ENCODE measurements around the gene DOC2A.

Gene DOC2A

DNA sequence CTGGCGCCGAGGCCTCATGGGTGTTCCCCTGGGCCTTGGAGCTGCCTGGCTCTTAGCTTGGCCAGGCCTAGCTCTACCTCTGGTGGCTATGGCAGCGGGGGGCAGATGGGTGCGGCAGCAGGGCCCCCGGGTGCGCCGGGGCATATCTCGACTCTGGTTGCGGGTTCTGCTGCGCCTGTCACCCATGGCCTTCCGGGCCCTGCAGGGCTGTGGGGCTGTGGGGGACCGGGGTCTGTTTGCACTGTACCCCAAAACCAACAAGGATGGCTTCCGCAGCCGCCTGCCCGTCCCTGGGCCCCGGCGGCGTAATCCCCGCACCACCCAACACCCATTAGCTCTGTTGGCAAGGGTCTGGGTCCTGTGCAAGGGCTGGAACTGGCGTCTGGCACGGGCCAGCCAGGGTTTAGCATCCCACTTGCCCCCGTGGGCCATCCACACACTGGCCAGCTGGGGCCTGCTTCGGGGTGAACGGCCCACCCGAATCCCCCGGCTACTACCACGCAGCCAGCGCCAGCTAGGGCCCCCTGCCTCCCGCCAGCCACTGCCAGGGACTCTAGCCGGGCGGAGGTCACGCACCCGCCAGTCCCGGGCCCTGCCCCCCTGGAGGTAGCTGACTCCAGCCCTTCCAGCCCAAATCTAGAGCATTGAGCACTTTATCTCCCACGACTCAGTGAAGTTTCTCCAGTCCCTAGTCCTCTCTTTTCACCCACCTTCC lies 23.3 kb downstream of the DOC2A start:
- DNase-seq = no peak

DNA sequence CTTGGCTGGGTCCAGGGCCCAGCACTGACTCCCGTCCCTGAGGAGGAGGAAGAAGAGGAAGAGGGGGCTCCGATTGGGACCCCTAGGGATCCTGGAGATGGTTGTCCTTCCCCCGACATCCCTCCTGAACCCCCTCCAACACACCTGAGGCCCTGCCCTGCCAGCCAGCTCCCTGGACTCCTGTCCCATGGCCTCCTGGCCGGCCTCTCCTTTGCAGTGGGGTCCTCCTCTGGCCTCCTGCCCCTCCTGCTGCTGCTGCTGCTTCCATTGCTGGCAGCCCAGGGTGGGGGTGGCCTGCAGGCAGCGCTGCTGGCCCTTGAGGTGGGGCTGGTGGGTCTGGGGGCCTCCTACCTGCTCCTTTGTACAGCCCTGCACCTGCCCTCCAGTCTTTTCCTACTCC lies 23.9 kb downstream of the DOC2A start:
- DNase-seq = no peak

DNA sequence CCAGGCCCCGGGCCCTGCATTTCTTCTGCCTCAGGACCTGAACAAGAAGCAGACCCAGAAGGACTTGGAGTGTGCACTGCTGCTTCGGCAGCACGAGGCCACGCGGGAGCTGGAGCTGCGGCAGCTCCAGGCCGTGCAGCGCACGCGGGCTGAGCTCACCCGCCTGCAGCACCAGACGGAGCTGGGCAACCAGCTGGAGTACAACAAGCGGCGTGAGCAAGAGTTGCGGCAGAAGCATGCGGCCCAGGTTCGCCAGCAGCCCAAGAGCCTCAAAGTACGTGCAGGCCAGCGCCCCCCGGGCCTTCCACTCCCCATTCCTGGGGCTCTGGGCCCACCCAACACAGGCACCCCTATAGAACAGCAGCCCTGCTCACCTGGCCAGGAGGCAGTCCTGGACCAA lies 24.6 kb downstream of the DOC2A start:
- no peak for DNase-seq

DNA sequence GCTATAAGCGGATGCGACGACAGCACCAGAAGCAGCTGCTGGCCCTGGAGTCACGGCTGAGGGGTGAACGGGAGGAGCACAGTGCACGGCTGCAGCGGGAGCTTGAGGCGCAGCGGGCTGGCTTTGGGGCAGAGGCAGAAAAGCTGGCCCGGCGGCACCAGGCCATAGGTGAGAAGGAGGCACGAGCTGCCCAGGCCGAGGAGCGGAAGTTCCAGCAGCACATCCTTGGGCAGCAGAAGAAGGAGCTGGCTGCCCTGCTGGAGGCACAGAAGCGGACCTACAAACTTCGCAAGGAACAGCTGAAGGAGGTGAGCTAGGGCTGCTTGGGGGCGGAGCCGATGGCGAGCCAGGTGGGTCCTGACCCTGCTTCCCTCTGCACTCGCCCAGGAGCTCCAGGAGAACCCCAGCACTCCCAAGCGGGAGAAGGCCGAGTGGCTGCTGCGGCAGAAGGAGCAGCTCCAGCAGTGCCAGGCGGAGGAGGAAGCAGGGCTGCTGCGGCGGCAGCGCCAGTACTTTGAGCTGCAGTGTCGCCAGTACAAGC lies 25.5 kb downstream of the DOC2A start:
- DNase-seq = no peak

DNA sequence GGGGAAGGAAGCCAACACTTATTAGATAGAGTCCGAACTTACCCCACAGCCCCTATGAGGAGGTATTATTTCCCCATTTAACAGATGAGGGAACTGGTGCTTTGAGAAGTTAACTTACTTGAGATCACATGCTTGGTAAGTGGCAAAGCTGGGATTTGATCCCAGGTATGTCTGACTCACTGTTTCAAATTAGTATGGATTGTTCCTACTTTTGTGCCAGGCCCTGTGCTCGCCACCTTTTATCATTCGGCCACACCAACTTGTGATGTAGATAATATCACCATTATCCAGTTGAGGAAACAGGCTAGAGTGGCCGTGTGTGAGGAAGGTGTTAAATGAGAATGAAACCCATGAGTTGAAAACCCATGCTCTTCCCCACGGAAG lies 26.1 kb downstream of the DOC2A start:
- DNase-seq = no peak

DNA sequence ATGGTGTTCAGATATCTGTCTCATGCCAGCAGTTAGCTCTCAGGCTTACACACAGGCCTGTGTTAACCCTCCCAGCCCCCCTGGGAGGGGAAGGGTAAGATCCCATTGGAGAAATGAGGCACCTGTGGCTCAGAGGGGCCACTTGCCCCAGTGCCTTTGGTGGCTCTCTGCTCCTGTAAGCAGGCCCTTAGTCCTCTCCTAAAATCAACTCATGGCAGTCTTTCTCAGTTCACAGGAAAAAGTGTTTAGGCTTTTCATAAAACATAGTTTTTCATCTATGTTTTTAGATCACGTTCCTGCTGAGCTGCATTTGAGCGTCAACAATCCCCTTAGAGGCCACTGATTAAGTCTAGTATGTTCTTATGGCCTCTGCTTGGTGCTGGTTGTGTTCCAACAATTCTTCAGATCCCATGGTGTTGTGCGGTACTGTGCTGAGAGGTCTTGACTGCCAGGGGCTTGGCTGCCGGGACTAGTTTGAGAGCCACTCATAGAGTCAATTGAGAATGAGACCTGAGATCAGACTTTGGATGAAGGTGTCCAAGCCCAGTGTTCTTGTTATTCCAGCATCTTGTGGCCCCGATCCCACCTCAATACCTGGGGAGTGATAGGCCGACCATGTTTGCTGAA lies 26.6 kb downstream of the DOC2A start:
- DNase-seq = no peak

DNA sequence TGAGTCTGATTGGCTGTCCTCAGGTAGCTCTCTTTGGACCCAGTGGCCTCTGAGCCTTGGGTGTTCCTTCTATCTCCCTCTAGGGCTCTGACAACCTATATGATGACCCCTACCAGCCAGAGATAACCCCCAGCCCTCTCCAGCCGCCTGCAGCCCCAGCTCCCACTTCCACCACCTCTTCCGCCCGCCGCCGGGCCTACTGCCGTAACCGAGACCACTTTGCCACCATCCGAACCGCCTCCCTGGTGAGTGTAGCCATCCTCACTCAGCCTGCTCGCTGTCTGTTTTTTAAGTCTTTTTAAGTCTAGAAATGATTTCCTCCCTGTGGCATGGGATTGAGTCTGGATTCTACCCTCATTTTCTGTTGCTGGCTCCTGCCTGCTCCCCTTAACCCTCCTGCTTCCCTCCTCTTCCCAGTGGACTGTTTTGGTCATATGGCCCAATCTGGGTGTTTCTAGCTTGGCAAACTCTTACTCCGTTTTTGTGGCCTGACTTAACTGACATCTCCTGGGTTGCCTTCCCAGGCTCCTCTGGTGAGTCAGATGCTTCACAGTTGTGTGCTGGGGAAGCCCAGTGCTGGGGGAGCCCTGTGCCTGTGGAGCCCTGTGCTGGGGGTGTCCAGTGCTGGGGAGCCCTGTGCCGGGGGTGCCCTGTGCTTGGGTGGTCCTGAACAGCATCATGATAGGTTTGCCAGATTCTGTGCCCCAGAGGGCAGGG lies 27.2 kb downstream of the DOC2A start:
- DNase-seq = no peak

DNA sequence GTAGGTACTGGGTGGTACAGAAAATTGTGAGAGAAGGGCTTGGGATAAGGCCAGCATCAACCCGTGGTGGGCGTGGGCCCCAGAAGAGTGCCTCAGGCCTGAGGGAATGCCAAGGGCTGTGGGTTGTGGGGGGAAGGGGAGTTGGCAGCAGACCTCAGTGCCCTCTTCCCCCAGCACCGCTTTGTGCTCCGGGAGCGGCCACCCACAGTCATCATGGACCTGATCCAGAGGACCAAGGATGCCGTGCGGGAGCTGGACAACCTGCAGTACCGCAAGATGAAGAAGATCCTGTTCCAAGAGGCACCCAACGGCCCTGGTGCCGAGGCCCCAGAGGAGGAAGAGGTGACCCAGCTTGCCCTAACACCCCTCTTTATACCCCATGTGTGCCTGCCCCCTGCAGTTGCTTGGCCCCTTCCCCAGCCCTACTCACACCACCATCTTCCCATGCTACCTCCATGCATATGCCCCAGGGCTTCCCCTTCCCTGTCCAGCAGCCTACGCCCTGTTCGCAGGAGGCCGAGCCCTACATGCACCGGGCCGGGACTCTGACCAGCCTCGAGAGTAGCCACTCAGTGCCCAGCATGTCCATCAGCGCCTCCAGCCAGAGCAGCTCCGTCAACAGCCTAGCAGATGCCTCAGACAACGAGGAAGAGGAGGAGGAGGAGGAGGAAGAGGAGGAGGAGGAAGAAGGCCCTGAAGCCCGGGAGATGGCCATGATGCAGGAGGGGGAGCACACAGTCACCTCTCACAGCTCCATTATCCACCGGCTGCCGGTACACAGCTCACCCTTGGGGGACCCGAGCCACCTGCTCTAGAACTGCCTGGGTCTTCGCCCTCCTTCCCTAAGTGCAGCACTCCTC lies 28.0 kb downstream of the DOC2A start:
- no peak for DNase-seq

DNA sequence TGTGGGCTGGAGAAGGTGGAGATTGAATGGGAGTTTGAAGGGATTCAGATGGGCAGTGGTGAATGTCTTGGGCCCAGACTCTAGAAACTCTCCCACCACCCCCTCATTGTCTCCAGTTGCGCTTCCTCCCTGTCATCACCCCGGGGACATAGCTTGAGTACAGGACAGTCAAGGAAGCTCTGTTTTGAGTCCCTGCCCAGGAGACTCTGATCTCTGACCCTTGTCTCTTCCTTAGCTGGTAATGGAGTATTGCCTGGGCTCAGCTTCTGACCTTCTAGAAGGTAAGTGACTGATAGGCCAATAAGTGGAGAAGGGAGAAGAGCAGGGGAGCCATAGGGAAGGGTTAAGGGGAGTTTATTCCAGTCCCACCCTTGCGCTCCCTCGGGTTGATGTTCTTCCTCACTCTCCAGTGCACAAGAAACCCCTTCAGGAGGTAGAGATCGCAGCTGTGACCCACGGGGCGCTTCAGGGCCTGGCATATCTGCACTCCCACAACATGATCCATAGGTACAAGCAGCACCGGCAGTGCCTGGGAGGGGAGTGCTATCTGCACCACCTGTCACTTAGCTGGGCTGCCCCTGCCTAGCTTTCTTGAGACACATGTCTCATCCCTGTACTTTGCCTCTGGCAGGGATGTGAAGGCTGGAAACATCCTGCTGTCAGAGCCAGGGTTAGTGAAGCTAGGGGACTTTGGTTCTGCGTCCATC lies 32.1 kb downstream of the DOC2A start:
- no peak for DNase-seq

DNA sequence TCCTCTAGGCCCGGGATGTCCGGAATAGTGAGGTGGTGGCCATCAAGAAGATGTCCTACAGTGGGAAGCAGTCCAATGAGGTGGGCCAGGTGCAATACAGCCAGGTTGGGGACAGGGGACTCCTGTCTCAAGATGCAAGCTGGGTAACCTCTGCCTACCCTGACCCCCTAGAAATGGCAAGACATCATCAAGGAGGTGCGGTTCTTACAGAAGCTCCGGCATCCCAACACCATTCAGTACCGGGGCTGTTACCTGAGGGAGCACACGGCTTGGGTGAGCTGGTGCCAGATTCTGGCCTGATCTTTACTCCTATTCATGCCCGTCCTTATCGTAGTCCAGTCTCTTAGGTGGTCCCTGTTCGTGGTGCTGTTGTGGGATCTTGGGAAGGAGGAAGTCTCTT lies 32.7 kb downstream of the DOC2A start:
- DNase-seq = no peak

DNA sequence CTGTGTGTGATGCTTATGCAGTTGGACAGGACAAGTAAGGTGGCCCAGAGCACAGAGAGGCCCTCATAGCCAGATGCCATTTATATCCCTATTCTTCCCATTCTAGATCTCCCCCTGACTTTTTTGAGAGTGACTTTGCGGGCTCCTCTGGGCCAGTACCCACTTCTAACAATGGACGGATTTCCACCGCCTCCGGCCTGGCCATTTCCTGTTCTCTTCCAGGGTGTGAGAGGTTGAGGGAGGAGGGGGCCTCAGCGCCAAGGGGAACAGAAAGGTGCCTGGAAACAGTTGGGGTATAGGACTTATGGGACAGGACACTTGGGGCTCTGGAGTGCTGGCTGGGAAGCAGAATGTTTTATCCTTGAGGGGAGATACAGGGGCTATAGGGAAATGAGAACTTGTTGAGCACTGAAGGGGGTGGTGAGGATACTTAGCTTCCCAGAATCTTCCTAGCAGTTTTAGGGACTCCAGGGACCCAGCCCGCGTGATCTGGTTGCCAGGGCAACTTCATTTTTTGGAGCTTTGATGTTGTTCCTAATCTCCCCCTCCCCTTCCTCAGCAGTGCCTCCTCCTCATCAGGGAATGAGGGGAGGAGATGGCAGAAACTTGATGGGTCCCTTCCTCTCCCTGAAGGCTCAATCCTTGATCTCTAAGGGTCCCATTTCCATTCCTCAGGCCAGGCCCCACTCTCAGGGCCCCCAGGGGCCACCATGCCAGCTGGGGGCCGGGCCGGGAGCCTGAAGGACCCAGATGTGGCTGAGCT lies 33.6 kb downstream of the DOC2A start:
- no peak for DNase-seq

DNA sequence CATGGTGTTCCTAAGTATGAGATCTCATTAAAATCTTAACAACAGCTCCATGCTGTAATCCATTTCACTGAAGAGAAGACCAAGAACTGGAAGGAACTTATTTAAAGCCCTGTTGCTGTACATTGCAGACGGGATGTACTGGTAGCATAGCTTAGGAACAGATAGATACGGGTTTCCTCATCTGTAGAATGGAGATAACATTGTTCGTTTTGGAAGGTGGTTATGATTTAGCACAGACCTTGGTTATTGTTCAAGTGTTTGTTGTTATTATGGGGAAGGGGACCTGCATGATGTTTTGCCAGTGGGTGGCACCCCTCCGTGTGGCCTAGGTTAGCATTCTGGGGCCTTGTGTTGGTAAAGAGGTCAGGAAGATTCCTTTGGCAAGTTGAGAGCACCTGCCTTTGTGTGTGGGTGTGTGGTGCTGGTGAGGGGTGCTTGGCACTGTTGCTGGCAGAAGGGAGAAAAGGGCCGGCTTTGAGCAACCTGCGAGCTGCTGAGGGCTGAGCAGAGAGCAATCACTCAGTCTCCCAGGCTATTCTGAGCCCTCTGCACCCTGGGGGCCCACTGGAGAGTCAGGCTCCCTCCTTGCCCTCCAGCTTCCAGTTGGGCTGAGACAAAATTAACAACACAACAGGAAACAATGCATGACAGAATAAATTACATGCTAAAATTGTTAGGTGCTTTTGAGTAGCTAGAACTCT lies 34.9 kb downstream of the DOC2A start:
- no peak for DNase-seq

DNA sequence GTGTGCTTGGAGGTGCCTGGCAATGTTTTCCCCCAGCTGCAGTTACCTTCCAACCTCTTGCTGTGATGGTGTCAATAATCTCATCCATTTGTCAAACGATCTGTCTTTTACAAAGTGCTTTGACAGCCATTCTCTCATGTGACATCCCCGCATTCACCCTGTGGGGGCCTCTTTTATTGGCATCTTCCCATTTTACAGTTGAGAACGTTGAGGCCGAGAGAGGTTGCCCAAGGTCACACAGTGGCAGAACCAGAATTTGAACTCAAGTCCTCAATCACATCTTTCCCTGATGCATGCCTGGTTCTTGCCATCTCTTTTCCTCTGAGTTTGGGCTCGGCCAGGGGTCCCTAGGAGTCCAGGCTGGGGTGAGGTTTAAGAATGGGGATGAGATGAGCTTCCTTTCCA lies 35.7 kb downstream of the DOC2A start:
- DNase-seq = no peak

DNA sequence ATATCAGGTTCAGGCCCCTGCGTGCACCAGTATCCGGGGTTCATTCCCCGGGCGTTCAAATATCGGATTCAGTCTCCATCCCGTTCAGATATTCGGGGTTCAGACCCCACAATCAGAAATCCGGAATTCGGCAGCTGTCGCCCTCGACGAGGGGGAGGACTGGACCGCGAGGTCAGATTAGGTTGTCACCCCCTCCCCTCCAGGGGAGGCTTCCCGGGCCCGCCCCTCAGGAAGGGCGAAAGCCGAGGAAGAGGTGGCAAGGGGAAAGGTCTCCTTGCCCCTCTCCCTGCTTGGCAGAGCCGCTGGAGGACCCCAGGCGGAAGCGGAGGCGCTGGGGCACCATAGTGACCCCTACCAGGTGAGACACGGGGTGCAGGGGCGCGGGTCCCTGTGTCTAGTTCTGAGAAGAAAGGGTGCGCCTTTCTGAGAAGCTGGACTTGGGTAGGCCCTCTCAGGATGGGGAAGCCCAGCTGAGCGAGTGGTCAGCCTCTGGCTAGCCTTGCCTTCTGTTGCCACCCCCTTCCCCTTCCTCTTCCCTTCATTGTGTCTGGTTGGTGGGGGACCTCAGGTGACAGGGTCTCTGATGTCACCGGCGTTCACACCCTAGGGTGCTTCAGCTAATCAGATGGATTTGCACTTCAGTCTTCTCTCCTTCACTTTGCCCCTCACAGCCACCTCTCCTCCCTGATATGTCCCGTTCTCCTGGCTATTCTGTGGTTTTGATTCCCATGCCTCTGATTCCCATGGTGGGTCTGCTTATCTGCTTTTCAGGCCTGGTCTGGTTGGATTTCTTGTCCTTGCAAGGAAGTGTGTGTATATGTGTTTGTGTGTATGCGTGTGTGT lies 36.3 kb downstream of the DOC2A start:
- DNase-seq = no peak

DNA sequence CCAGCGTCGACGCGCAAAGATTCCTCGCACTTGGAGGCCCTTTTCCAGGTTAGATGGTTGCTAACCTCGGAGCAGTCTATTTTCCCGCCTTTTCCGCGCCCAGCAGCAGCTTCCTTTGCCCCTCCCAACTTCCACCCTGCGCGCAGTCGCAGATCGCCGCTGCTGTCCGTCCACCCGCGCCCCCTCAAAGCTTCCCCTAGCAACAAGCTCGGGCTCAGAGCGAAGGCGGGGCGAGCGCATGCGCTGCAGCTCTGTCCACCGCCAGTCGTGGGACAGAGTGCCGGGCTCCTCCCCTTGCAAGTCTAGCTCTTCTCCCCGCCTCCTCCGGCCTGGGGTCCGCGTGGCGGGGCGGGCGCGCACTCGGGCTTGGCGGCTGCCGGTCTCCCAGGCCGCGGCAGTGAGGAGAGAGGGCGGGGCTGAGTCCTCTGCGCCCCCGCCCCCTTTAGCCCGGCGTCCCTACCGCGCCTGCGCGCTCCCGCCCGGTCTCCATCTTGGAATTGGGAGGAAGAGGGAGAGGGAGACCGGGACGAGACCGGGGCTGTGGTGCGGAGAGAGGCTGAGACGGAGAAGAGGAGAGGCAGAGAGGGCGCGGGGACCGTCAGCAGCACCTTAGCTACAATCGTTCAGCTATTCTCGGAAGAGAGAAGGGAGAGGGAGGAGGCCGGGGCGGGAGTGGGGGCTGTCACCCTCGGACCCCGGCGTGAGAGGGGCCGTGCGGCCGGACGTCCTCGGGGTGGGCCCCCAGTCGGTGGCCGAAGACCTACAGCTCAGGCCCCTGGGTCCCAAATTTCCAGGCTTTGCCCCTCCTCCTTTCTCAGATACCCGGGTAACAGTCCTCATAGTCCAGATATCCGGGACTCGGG lies 37.2 kb downstream of the DOC2A start, which contains the start of gene TAOK2:
Gene TAOK2 (plus strand): TSS at position 485 of the 863 bp plus-strand sequence. CDS start 3,905 bp downstream, outside the sequence.
- DNase-seq = peak; percentile 100

DNA sequence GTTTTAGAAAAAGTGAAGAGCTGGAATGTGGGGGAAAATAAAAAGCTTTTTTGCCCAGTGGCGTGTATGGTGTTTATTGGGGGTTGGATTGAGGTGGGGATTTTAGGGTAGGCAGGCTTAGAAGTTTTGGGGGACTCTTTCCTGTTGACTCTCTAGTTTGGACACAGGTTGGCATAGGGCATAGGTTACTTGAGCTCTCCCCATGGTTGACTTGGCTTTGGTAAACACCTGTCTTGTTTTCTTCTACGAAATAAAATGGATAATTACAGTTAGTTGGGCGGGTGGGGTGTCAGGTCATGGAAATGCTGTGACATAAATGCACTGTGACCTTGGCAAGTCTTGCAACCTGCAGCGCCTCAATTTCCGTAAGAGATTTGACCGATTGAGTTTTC lies 37.8 kb downstream of the DOC2A start:
- DNase-seq = no peak

DNA sequence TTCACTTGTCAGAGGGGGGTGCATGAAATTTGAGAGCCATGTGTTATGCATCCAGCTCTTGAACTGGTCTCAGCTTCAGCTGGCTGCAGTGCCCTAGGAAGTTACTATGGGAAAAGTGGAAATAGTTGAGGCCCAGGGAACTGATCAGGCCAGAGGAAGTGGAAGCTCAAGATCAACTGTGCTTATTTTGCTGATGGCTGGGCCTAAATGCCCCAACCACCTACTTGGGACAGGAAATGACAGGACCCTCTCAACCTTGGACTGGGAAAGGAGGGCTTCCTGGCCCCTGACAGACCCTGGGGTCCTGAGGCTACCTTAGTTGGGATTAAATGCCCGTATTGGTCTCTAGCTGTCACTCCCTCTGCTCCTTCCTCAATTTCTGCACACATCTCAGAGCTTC lies 38.3 kb downstream of the DOC2A start:
- DNase-seq = no peak

DNA sequence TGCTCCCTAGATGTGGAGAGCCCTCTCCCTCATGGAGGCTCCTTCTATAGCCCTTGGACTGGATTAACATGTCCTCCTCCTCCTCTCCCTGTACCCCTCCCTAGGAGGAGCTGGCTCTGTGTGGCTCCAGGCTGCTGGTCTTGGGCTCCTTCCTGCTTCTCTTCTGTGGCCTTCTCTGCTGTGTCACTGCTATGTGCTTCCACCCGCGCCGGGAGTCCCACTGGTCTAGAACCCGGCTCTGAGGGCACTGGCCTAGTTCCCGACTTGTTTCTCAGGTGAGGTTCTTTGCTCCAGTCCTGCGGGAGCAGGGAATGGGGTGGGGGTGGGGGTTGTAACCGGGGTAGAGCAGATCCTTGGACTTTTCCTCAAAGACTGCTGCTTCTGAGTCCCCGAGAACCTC lies 39.5 kb downstream of the DOC2A start:
- DNase-seq = no peak

DNA sequence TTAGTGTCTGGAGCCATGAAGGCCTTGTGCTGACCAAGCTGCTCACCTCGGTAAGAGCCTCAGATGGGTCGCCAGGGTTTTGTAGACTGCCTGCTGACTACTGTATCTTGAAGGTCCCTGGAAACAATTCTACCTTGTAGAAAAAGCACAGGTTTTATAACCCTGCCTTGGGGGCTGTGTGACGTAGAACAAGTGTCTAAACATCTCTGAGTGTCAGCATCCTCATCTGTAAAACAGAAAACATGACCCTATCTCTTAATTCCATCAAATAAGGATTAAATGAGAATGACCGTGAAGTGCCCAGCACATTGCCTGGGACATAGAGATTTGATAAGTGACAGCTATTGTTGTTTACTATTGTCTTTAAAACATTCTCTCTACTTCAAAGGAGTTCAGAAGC lies 42.6 kb downstream of the DOC2A start:
- DNase-seq = no peak

All from right hindlimb (tissue), 1 donor.